ENCODE data around the gene SDHB.

GRCh38 chr1:17084787-17085186, 31.0 kb upstream of the SDHB start:
- TF ChIP-seq CTCF (IDR thresholded peaks at IDR 0.05): no peak
- no peak for TF ChIP-seq POLR2A (IDR thresholded peaks at IDR 0.05)

Measured in adrenal gland (tissue), 5 donors.